ENCODE measurements around the gene HIVEP3. TPM values are rescaled to one million over a fixed set of nuclear protein-coding genes. Genes with fewer than 3 reads are reported as not detected.
A peak's percentile ranks its signal among the peaks of the same experiment; 100 is the strongest.

HIVEP3 gene
- total RNA-seq, 1 experiment from 2014 or later: not detected

DNA sequence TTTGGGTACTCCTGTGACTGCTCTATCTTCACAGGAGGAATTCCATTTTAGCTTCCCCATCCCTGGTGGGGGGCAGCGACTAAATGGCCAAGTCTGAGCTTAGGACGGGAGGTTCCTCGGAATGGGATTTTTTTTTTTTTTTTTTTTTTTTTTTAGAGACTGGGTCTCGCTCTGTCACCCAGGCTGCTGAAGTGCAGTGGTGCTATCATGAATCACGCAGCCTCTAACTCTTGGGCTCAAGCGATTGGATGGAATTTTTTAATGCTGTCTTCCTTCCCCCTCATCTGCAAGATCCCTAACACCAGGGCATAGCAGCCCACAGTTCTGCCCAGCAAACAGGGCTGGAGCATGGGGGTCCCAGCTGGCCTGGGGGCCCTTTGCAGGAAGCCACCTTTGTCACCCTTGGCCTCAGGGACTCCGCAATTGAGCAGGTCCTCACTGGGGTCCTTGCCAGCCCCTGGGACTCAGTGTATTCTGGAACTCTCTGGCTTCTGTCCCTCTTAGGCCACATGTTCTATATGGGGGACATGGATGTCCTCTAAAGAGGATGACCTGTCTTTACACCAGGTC lies 421.2 kb downstream of the HIVEP3 start:
- no peaks in the 10 kb centered on the region for H3K27me3 ChIP-seq
- H3K36me3 ChIP-seq: no peaks in the 10 kb centered on the region
- no peaks in the 10 kb centered on the region for H3K9me3 ChIP-seq
- no peak overlapping the region for H3K4me3 ChIP-seq
- no peak for DNase-seq

DNA sequence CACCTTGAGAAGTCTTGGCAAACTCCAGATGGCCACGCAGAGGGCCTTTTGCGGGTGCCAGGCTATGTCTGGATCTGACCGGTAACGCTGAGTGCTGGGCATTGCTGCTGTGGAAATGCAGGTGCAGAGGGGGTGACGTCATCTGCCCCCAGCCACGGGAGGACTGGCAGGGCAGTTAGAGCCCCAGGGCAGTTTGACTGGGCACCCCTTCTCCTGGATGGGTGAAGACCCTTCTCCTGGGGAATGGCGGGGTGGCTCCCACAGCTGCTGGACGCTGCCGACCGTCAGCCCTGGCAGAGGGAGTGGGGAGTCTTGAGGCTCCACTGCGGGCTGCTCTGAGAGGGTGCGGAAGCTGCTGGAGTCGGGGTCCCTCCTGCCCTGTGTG lies 421.7 kb downstream of the HIVEP3 start:
- H3K4me3 ChIP-seq: no peak overlapping the region
- no peak for DNase-seq
- no peaks in the 10 kb centered on the region for H3K36me3 ChIP-seq

GRCh38 chr1:41496080-41497055 lies 422.4 kb downstream of the HIVEP3 start:
- no peak overlapping the region for H3K4me3 ChIP-seq
- DNase-seq: peak; percentile 87
- no peaks in the 10 kb centered on the region for H3K9me3 ChIP-seq
- H3K27me3 ChIP-seq: no peaks in the 10 kb centered on the region
- no peaks in the 10 kb centered on the region for H3K36me3 ChIP-seq

More for the DNA sequence above, 421.7 kb downstream of the HIVEP3 start:
- Histone ChIP-seq H3K27me3 (no peaks in the 10 kb centered on the region), H3K9me3 (no peaks in the 10 kb centered on the region)

DNA sequence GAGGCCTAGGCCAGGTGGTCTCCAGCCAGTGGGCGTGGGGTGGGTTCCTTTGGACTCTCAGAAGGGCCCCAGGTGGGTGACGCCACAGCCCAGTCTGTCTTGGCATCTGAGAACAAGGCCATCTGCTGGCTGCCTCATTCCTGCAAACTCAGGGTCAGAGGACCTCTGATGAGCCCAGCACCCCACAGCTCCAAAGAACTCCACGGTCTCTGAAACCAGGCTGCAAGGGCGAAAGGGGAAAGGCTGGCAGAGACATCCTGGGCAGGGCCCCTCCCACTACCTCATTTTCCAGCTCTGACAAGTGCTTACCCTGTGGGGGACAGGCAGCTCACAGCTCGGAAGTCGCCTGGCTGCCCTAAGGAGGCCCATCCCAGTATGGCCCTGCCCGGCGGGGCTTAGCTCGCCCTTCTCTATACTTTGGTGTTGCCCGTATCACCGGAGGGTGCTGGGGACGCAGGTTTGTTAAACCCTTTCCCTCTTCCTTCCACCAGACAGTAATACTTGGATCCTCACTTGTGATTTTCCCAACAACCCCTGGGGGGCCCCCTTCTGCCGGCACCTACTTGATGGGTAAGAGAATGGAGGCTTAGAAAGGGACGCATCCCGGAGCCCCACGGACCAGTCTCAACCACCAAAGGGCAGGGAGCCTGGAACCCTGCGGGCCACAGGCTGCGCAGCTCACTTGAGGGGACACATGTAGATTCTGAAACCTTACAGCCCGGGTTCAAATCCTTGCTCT lies 423.3 kb downstream of the HIVEP3 start:
- DNase-seq: peak; percentile 29
- Histone ChIP-seq H3K27me3 (no peaks in the 10 kb centered on the region), H3K36me3 (no peaks in the 10 kb centered on the region), H3K4me3 (no peak overlapping the region), H3K9me3 (no peaks in the 10 kb centered on the region)

DNA sequence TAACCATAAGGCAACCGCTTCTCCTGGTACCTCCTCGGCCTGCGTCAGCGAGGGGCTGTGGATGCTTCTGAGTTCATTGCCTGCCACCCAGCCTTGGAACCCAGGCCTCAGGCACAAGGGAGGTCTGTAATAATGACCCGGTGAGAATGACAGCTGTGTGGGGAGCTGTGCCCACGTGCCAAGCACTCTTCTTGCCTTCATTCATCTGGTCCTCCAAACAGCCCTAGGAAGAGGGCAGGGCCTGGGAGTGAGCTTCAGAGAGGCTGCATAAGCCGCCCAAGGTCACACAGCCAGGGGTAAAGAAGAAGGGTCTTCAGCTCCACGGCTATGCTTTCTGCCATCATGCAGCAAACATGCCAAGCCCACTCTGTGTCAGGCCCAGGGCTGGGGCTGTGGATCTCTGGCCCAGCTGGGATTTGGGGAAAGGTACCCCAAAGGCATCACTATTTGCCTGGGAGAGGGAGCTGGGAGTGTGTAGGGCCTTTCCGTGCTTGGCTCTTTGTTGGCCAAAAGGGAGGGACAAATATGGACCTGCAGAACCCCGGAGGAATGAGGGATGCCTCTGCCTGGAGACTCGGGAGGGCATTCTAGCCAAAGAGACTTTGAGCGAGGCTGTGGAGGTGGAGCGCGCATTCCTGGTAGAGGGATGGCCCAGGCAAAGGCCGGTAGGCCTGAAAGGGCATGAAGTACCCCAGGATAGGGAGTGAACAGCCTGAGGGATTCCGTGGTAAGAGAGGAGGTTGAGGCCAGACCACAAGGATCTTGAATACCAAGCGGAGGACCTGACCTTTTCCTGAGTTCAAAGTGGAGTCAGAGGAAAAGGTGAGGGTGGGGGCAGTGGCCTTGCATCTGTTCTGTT lies 424.1 kb downstream of the HIVEP3 start:
- no peak for DNase-seq

GRCh38 chr1:41493626-41494350 lies 424.9 kb downstream of the HIVEP3 start:
- DNase-seq: no peak
- no peak overlapping the region for H3K4me3 ChIP-seq
- no peaks in the 10 kb centered on the region for H3K27me3 ChIP-seq
- no peaks in the 10 kb centered on the region for H3K36me3 ChIP-seq
- H3K9me3 ChIP-seq: no peaks in the 10 kb centered on the region

More for the DNA sequence above, 424.1 kb downstream of the HIVEP3 start:
- no peaks in the 10 kb centered on the region for H3K9me3 ChIP-seq
- H3K36me3 ChIP-seq: no peaks in the 10 kb centered on the region
- H3K4me3 ChIP-seq: no peak overlapping the region
- no peaks in the 10 kb centered on the region for H3K27me3 ChIP-seq

DNA sequence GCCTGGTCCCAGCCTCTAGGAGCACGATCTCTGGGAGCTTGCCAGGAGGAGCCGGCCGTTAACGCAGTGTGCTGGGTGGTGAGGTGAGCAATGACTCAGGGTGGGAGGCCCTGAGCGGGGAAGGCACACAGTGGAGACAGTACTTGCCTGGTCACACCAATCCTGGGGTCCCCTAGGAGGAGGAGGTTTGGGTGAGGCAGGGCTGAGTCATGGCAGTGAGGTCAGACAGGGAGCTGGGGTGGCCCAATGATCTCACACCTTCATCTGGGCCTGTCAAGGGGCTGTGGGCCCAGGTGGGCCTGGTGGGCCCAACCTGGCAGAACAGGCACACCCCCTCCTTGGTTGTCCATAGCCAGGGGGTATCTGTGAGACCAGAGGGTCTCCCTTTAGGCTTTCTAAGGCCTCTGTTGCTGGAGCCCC lies 425.6 kb downstream of the HIVEP3 start:
- no peaks in the 10 kb centered on the region for H3K9me3 ChIP-seq
- H3K4me3 ChIP-seq: no peak overlapping the region
- peak; percentile 81 for DNase-seq
- no peaks in the 10 kb centered on the region for H3K27me3 ChIP-seq
- H3K36me3 ChIP-seq: no peaks in the 10 kb centered on the region

DNA sequence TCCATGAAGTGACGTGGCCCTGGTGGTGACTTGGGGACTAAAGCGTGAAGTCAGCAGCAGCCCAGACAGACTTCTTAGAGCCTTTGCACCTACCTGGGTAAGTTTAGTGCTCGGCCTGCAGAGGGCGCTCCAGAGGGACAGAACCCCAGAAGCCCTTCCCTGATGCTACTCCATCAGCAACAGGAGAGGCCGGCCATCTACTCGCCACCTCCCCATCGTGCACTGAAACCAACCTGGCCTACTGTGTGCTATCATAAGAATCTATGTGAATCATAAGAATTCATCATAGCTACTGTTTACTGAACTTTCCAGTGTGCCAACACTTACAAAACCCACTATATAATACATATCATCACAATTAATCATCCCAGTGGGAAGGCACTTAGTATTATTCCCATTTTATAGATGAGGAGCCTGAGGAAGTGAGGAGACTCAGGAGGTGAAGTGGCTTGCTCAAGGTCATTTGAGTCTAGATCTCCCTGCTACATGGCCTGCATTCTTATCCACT lies 426.3 kb downstream of the HIVEP3 start:
- no peaks in the 10 kb centered on the region for H3K9me3 ChIP-seq
- no peaks in the 10 kb centered on the region for H3K36me3 ChIP-seq
- peak; percentile 28 for DNase-seq
- H3K4me3 ChIP-seq: no peak overlapping the region
- H3K27me3 ChIP-seq: no peaks in the 10 kb centered on the region

DNA sequence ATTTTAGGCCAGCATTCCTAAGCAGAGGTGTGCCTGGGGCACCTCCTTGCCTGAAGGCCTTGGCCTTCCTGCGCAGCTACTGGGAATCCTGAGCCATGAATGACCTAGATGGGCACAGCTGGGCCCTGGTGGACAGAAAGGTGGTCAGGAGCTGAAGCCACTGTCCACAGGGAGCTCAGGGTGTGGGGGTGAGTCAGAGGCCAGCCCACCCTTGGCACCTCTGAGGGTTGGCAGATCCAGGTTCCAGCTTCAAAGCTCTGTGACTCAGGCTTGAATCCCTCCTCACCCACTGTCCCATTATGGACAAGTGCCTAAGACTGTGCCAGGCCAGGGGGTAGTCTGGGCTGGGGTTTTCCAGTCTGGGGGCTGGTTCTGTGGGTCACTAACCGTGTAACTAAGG lies 427.8 kb downstream of the HIVEP3 start:
- no peaks in the 10 kb centered on the region for H3K36me3 ChIP-seq

GRCh38 chr1:41489561-41489960 lies 429.2 kb downstream of the HIVEP3 start:
- DNase-seq: no peak
- Histone ChIP-seq H3K4me3 (no peak overlapping the region), H3K36me3 (no peaks in the 10 kb centered on the region), H3K27me3 (no peaks in the 10 kb centered on the region), H3K9me3 (no peaks in the 10 kb centered on the region)

More for the DNA sequence above, 427.8 kb downstream of the HIVEP3 start:
- H3K4me3 ChIP-seq: no peak overlapping the region
- H3K27me3 ChIP-seq: no peaks in the 10 kb centered on the region
- H3K9me3 ChIP-seq: no peaks in the 10 kb centered on the region
- DNase-seq: peak; percentile 75

DNA sequence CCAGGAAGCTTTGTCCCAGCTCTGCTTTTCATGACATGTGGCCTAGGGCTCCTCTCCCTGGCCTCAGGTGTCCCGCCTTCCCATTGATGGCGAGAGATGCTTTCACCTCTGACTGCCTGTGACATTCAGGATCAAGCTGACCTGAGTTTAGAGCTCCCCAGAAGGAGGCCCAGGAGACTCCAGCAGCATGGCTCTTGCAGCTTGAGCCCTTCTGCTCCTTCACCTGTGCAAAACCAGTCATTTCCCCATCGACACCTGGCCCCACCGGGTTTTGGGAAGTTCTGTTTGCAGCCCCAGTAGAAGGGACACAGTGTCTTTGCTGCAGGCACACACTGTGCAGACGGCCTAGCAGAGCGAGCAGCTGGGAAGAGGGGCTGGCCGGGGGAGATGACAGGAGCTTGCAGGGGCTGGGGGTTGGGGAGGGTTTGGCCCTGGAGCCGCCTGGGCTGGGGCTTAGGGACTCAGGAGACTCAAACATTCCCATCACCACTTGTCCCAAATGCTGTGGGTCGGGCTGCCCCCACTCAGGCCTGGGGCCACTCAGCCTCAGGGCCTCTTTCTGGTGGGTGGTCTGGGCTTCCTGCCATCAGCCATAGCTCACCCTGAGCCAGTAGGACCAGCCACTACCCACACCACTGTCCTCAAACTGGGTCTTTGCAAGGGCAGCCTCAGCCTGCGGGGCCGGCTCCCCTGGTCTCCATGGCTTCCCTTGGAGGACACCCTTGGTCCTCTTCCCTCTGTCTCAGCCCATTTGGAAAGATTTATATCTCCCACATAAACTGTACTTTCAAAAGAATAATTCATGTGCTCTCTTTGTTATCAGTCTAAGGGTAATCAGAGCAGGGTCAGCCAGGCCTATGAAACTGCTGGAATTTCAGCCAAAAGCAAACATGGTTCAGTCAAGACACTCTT lies 430.4 kb downstream of the HIVEP3 start:
- DNase-seq: no peak

GRCh38 chr1:41487126-41488039 lies 431.3 kb downstream of the HIVEP3 start:
- Histone ChIP-seq H3K36me3 (no peaks in the 10 kb centered on the region), H3K27me3 (no peaks in the 10 kb centered on the region), H3K4me3 (no peak overlapping the region), H3K9me3 (no peaks in the 10 kb centered on the region)
- DNase-seq: no peak

More for the DNA sequence above, 430.4 kb downstream of the HIVEP3 start:
- Histone ChIP-seq H3K36me3 (no peaks in the 10 kb centered on the region), H3K9me3 (no peaks in the 10 kb centered on the region), H3K27me3 (no peaks in the 10 kb centered on the region), H3K4me3 (no peak overlapping the region)

- H3K4me3 ChIP-seq: no peak overlapping the region
- no peaks in the 10 kb centered on the region for H3K9me3 ChIP-seq
- no peak for DNase-seq
- no peaks in the 10 kb centered on the region for H3K36me3 ChIP-seq
- no peaks in the 10 kb centered on the region for H3K27me3 ChIP-seq
Measured at GRCh38 chr1:41486371-41487125, 432.2 kb downstream of the HIVEP3 start.

Data from MG63 (cell line).